GM12864 (cell line): Measurements from ENCODE around the gene ST7.

Source experiments
- DNase-seq: peaks from one replicate; pipeline ENCODE4 v3.0.0-alpha.2; 2011; ENCODE audit warnings: low read depth
- H3K4me3 ChIP-seq: 2 replicates; pipeline ENCODE4 v1.5.1; 2011; ENCODE audit warnings: mild to moderate bottlenecking, low read depth, low read length, control low read depth
- CTCF ChIP-seq: IDR thresholded peaks from 2 replicates; pipeline ENCODE4 v1.5.1; 2011; ENCODE audit warnings: low read depth, mild to moderate bottlenecking, moderate library complexity, low read length, control low read depth, inconsistent platforms; ENCODE audit errors: missing control alignments

ST7 gene

GRCh38 chr7:117219485-117219884, 266.2 kb downstream of the ST7 start:
- TF ChIP-seq CTCF = no peak
- H3K4me3 ChIP-seq = no peak overlapping the region
- DNase-seq = no peak

GRCh38 chr7:117220836-117221235, 267.5 kb downstream of the ST7 start:
- no peak overlapping the region for H3K4me3 ChIP-seq
- no peak for DNase-seq
- TF ChIP-seq CTCF = no peak

- H3K4me3 ChIP-seq = no peak overlapping the region
- no peak for TF ChIP-seq CTCF
- no peak for DNase-seq
Measured at GRCh38 chr7:117225536-117225935, 272.2 kb downstream of the ST7 start.

GRCh38 chr7:117227091-117227490, 273.8 kb downstream of the ST7 start:
- TF ChIP-seq CTCF = no peak
- DNase-seq = no peak
- H3K4me3 ChIP-seq = no peak overlapping the region

GRCh38 chr7:117229350-117229749, 276.0 kb downstream of the ST7 start:
- no peak overlapping the region for H3K4me3 ChIP-seq
- no peak for TF ChIP-seq CTCF
- no peak for DNase-seq

GRCh38 chr7:117230276-117231046, 277.2 kb downstream of the ST7 start:
- DNase-seq = no peak
- no peak overlapping the region for H3K4me3 ChIP-seq
- no peak for TF ChIP-seq CTCF

GRCh38 chr7:117231047-117231359, 277.7 kb downstream of the ST7 start:
- no peak for TF ChIP-seq CTCF
- DNase-seq = no peak
- no peak overlapping the region for H3K4me3 ChIP-seq
